Measurements from ENCODE around the gene FPGS. TPM values are rescaled to one million over a fixed set of nuclear protein-coding genes. Genes with fewer than 3 reads are reported as not detected.

FPGS gene
- total and polyA plus RNA-seq, 2 of the 4 experiments (the other 2 are of a cell fraction): 43.9 to 75.7 TPM

GRCh38 chr9:127761061-127761460 lies 41.6 kb upstream of the FPGS start:
- Histone ChIP-seq H3K27me3 (ENCODE audit: control insufficient read depth, insufficient read depth, low read length) (peaks cover 39% of the 10 kb centered on the region), H3K9me3 (ENCODE audit: control insufficient read depth, insufficient read depth, low read length) (no peaks in the 10 kb centered on the region), H2BK15ac (ENCODE audit: low read depth, low read length) (no peak overlapping the region), H3K36me3 (ENCODE audit: control insufficient read depth, insufficient read depth, low read length) (no peaks in the 10 kb centered on the region), H3K79me1 (ENCODE audit: low read depth in 1 of 2, low read length in 2 of 2) (no peaks in the 10 kb centered on the region), H2AK9ac (replicated peaks; ENCODE audit: low read depth, low read length, poor library complexity) (no peak overlapping the region), H3K4ac (ENCODE audit: low read depth, low read length) (no peak overlapping the region), H3K27ac (ENCODE audit: insufficient read depth, low read length) (no peak overlapping the region), H2BK120ac (ENCODE audit: low read depth, low read length) (no peak overlapping the region), H3K9me1 (ENCODE audit: insufficient read depth, low read length) (no peaks in the 10 kb centered on the region), H2AK5ac (ENCODE audit: low read depth, low read length) (no peak overlapping the region), H3K56ac (ENCODE audit: extremely low read depth, insufficient read depth, low read length) (no peak overlapping the region), H2AFZ (replicated peaks; ENCODE audit: low read length, poor library complexity) (no peak overlapping the region), H3K14ac (replicated peaks; ENCODE audit: low read depth, low read length) (no peak overlapping the region), H3K4me1 (ENCODE audit: control insufficient read depth, insufficient read depth, low read length) (no peaks in the 10 kb centered on the region), H2BK20ac (ENCODE audit: low read depth, low read length) (no peak overlapping the region), H3K23ac (ENCODE audit: low read depth, low read length) (no peak overlapping the region), H4K20me1 (ENCODE audit: insufficient read depth, low read length) (no peaks in the 10 kb centered on the region), H3K9ac (ENCODE audit: low read depth, low read length) (no peak overlapping the region), H3K4me3 (ENCODE audit: insufficient read depth, low read depth, low read length) (no peak overlapping the region), H4K5ac (ENCODE audit: low read depth, low read length) (no peak overlapping the region), H4K91ac (ENCODE audit: insufficient read depth, low read depth, low read length) (no peak overlapping the region), H2BK5ac (ENCODE audit: low read depth, low read length, poor library complexity, severe bottlenecking) (no peak overlapping the region), H4K8ac (ENCODE audit: low read depth in 2 of 2, low read length in 2 of 2) (no peak overlapping the region), H3K18ac (ENCODE audit: low read depth, low read length) (no peak overlapping the region), H3K4me2 (ENCODE audit: low read depth, low read length) (no peak overlapping the region)
- intact Hi-C loops (cut with micrococcal nuclease) (no loop called here), in situ Hi-C loops (cut with MboI; ENCODE audit: low sequenced_read_pairs) (no loop called here), dilution Hi-C loops (cut with HindIII; ENCODE audit: low sequenced_read_pairs, unreplicated experiment) (no loop called here)
- BruUV-seq (replicated peaks): no TSS peak
- ATAC-seq (ENCODE audit: low read depth) (no peak), DNase-seq (no peak)
- ChIA-PET CTCF (no interaction called here), POLR2A (ENCODE audit: unreplicated experiment) (no interaction called here)
- WGBS, 2 experiments (ENCODE audit: extremely low coverage in 2 of 2, insufficient read length in 1 of 2): 57% methylated on average over 1 of the region's 5 CpGs; no CpG with 5 or more reads in 1 of the 2 experiments
- no peak for TF ChIP-seq MAFK (IDR thresholded peaks at IDR 0.05; ENCODE audit: low read depth, low read length)
- no peak for TF ChIP-seq FOS (IDR thresholded peaks at IDR 0.05; ENCODE audit: low read depth, low read length)
- no peak for TF ChIP-seq CTCF (conservative IDR thresholded peaks at IDR 0.05; ENCODE audit: low read depth, low read length)
- no peak for TF ChIP-seq MXI1 (IDR thresholded peaks at IDR 0.05; ENCODE audit: borderline replicate concordance, low read depth, low read length)
- no peak for TF ChIP-seq MAZ (IDR thresholded peaks at IDR 0.05; ENCODE audit: borderline replicate concordance, low read depth, low read length)
- no peak for TF ChIP-seq CEBPB (IDR thresholded peaks at IDR 0.05; ENCODE audit: low read depth, low read length)
- no peak for TF ChIP-seq BHLHE40 (IDR thresholded peaks at IDR 0.05; ENCODE audit: low read depth, low read length)
- no peak for TF ChIP-seq SMC3 (IDR thresholded peaks at IDR 0.05; ENCODE audit: low read depth, low read length)
- no peak for TF ChIP-seq POLR2A (IDR thresholded peaks at IDR 0.05; ENCODE audit: low read depth, low read length)
- no peak for TF ChIP-seq RAD21 (IDR thresholded peaks at IDR 0.05; ENCODE audit: low read length)
- no peak for TF ChIP-seq USF2 (IDR thresholded peaks at IDR 0.05; ENCODE audit: low read depth, low read length)
- TF ChIP-seq NFE2L2 (IDR thresholded peaks at IDR 0.05; ENCODE audit: low read depth, low read length): no peak
- TF ChIP-seq RCOR1 (IDR thresholded peaks at IDR 0.05; ENCODE audit: insufficient replicate concordance, low read length): no peak
- TF ChIP-seq RFX5 (IDR thresholded peaks at IDR 0.05; ENCODE audit: low read depth, low read length): no peak
- no peak for TF ChIP-seq CHD1 (IDR thresholded peaks at IDR 0.05; ENCODE audit: low read depth, low read length)
